Central memory CD8-positive, alpha-beta T cell (primary cell): Measurements from ENCODE around the gene ASAP2.
A peak's percentile ranks its signal among the peaks of the same experiment; 100 is the strongest.

Experiments used
- ATAC-seq: fragments of 150-1000 bp; cut with Tn5 transposase; replicated peaks from 2 replicates; pipeline ENCODE4 v1.10.0; 2022; ENCODE audit warnings: mild to moderate bottlenecking, moderate FRiP score, moderate number of reproducible peaks; ENCODE audit not compliant: poor library complexity, severe bottlenecking; ENCODE audit errors: extremely low read depth
- DNase-seq, 2 donors: peaks; one replicate each; pipeline ENCODE4 v3.0.0; 2021; ENCODE audit warnings: low spot score in 2 of 2
- H3K27ac Mint-ChIP-seq: one replicate; pipeline ENCODE4 v1.8.0; 2022; ENCODE audit warnings: low read depth, mild to moderate bottlenecking, moderate library complexity, mixed read lengths
- H3K27me3 Mint-ChIP-seq: one replicate; pipeline ENCODE4 v1.8.0; 2022; ENCODE audit warnings: mixed read lengths
- H3K36me3 Mint-ChIP-seq: one replicate; pipeline ENCODE4 v1.8.0; 2022; ENCODE audit warnings: mild to moderate bottlenecking, moderate library complexity, mixed read lengths; ENCODE audit not compliant: insufficient read depth
- H3K4me1 Mint-ChIP-seq: one replicate; pipeline ENCODE4 v1.8.0; 2022; ENCODE audit warnings: mixed read lengths
- H3K4me3 Mint-ChIP-seq: one replicate; pipeline ENCODE4 v1.8.0; 2022; ENCODE audit warnings: mild to moderate bottlenecking, moderate library complexity, mixed read lengths
- H3K9me3 Mint-ChIP-seq: one replicate; pipeline ENCODE4 v1.8.0; 2022; ENCODE audit warnings: mixed read lengths

The ASAP2 gene

DNA sequence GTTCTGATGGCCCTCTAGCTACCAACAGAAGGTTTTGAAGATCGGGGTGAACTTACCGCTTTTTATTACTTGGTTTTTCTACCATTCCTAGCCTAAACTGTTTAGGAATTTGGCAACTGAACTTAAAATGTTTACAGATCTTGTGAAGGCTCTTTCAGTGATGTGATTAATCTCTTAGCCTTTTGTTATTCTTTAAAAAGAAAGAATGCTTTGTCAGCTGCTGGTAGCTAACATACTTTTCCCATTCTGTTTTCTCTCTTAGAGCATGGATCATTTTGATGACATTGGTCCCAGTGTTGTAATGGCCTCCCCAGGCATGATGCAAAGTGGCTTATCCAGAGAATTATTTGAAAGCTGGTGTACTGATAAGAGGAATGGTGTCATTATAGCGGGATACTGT is 234.9 kb downstream of the ASAP2 start:
- no peak overlapping the region for H3K4me3 Mint-ChIP-seq
- peaks cover 14% of the 10 kb centered on the region for H3K4me1 Mint-ChIP-seq
- no peaks in the 10 kb centered on the region for H3K27me3 Mint-ChIP-seq
- no peaks in the 10 kb centered on the region for H3K9me3 Mint-ChIP-seq
- ATAC-seq (no peak), DNase-seq (no peak)
- no peak overlapping the region for H3K27ac Mint-ChIP-seq
- peaks cover 51% of the 10 kb centered on the region for H3K36me3 Mint-ChIP-seq

DNA sequence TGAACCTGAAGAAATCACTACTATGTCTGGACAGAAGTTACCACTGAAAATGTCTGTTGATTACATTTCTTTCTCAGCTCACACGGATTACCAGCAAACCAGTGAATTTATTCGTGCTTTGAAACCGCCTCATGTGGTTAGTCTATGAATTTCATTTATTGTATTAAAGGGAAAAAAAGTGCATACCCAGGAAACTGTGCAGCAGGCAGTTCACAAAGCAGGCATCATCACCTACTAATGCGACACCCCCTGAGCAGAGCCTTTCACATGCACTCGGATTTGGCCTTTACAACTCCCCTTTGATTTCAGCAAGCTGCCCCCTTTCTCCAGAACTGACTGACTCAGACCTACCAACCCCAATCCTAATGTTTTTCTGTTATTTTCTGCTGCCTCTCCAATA is 236.9 kb downstream of the ASAP2 start:
- Mint-ChIP-seq H3K27me3 (no peaks in the 10 kb centered on the region), H3K4me1 (peaks cover 14% of the 10 kb centered on the region), H3K36me3 (peaks cover 47% of the 10 kb centered on the region), H3K9me3 (no peaks in the 10 kb centered on the region), H3K4me3 (no peak overlapping the region), H3K27ac (no peak overlapping the region)
- ATAC-seq, result no peak
- no peak for DNase-seq

DNA sequence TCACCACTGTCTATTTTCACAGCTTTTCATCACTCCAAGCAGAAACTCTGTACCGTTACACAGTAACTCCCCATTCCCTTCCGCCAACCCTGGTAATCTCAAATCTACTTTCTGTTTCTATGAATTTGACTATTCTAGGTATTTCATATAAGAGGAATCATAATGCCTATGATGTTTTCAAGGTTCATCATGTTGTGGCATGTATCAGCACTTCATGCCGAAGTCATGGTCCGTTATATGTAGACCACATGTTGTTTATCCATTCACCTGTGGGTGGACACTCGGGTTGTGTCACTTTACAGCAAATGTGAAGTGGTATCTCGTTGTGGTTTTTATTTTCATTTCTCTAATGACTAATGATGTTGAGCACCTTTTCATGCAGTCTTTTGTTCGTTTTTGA is 238.5 kb downstream of the ASAP2 start:
- peaks cover 14% of the 10 kb centered on the region for H3K4me1 Mint-ChIP-seq
- no peaks in the 10 kb centered on the region for H3K27me3 Mint-ChIP-seq
- DNase-seq (no peak), ATAC-seq (no peak)
- H3K4me3 Mint-ChIP-seq, result peak overlapping the region; percentile 46
- H3K36me3 Mint-ChIP-seq, result peaks cover 48% of the 10 kb centered on the region
- H3K9me3 Mint-ChIP-seq, result no peaks in the 10 kb centered on the region
- no peak overlapping the region for H3K27ac Mint-ChIP-seq

DNA sequence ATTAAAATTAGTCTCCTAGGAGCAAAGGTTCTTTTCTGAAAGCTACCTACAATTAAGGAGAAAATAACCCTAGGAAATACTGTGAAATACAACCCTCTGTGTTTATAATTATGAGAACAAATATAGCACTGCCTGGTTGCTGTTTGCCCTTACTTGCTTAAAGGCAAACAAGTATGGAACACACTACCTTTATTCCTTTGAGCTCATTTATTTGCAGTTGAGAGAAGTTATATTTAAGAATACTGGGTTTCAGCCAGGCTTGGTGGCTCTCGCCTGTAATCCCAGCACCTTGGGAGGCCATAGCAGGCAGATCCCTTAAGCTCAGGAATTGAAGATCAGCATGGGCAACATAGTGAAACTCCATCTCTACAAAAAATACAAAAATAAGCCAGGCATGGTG is 244.6 kb downstream of the ASAP2 start:
- Mint-ChIP-seq H3K27ac (no peak overlapping the region), H3K27me3 (no peaks in the 10 kb centered on the region), H3K36me3 (peaks cover 48% of the 10 kb centered on the region), H3K4me3 (no peak overlapping the region), H3K9me3 (no peaks in the 10 kb centered on the region), H3K4me1 (no peaks in the 10 kb centered on the region)
- DNase-seq (no peak), ATAC-seq (no peak)
